Esophagus muscularis mucosa (tissue), 3 donors: ENCODE results near the gene ZMAT3.

Experiments
- POLR2A ChIP-seq: fragments of 450-650 bp; IDR thresholded peaks from one replicate; pipeline ENCODE4 v1.6.1; 2017; ENCODE audit warnings: antibody characterized with exemption, moderate library complexity, mild to moderate bottlenecking, low read depth
- POLR2AphosphoS5 ChIP-seq, 2 donors: sonication (generic); formaldehyde crosslinking; IDR thresholded peaks; one replicate each; pipeline ENCODE4 v1.6.1; 2017; ENCODE audit warnings: antibody characterized with exemption in 2 of 2
- TF ChIP-seq, protein P1 (sequence below), 3 experiments: fragments of 200-600 bp in 2 of 3; fragments of 450-650 bp in 1 of 3; sonication (generic) in 2 of 3; IDR thresholded peaks; one replicate each; pipeline ENCODE4 v1.5.1; 2017 to 2019; ENCODE audit warnings: antibody characterized with exemption in 3 of 3, mild to moderate bottlenecking in 2 of 3, moderate library complexity in 1 of 3

DNA sequence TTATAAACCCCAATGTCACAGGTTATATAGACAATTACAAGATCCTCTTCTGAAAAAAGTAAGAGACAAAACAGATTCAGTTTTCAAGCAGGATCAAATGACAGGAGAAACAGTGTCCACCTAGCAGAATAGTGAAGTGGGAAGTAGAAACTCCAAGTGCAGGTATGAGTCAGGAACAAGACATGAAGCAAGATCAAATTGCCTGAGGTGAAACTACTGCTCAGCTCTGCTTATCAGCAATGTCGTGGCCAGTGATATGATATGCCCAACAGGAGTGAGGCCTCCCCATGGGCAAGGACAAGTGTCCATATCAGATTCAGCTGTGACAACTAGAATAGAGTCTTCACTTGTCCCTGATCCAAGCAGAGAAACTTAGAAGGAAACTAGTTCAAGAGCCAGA lies 100.0 kb downstream of the ZMAT3 start:
- TF ChIP-seq POLR2A (no peak), POLR2AphosphoS5 (IDR thresholded peaks at IDR 0.05) (no peak)
- TF ChIP-seq, protein P1, sequence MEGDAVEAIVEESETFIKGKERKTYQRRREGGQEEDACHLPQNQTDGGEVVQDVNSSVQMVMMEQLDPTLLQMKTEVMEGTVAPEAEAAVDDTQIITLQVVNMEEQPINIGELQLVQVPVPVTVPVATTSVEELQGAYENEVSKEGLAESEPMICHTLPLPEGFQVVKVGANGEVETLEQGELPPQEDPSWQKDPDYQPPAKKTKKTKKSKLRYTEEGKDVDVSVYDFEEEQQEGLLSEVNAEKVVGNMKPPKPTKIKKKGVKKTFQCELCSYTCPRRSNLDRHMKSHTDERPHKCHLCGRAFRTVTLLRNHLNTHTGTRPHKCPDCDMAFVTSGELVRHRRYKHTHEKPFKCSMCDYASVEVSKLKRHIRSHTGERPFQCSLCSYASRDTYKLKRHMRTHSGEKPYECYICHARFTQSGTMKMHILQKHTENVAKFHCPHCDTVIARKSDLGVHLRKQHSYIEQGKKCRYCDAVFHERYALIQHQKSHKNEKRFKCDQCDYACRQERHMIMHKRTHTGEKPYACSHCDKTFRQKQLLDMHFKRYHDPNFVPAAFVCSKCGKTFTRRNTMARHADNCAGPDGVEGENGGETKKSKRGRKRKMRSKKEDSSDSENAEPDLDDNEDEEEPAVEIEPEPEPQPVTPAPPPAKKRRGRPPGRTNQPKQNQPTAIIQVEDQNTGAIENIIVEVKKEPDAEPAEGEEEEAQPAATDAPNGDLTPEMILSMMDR (IDR thresholded peaks at IDR 0.05): no peak
